ENCODE results near the gene CEACAM18. TPM values are rescaled to one million over a fixed set of nuclear protein-coding genes. Genes with fewer than 3 reads are reported as not detected.

CEACAM18 gene
- polyA plus RNA-seq, 5 donors: not detected

DNA sequence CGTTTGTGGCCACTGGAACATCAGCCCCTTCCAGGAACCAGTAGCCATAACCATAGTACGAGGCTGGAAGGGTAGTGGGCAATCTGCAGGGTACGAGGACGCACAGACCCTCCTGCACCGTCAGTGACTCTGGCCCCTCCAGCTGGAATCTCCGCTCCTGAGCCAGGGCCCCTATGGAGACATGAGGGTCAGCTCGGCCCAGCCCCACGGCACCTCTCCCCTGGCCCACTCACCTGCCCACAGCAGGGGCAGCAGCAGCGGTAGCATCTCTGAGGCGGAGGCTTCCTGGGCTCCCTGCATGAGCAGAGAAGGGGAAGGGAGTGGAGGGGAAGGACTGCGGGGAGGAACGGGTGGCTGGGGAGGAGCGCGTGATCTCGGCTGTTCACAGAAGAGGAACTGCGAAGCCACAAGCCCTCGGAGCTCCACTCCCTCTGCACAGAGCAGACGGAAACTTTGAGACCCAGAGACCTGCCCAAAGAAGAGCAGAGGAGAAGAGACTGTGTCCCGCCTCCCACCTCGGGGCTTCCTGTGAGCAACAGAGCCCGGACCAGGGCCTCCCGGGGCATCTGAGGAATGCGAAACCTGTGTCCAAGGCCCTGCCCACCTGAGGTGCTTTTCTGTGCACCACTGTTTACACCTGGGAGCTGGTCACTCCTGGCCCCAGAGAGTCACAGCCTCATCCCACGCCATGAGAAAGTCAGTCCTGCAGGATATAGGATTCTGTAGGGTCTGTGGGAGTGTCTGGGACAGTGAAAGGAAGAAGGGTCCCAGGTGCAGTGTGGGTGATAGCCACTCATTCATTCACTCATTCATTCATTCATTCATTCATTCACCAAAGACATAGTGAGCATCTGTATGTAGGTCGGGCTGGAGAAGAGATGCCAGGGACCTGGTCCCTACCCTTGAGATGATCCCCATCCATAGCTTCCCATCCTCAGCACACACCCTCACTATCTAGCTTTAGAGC is 53.3 kb downstream of the CEACAM18 start, which contains the start of gene SIGLEC6:
SIGLEC6 (minus strand) TSS at position 322 of the 967 bp plus-strand sequence; CDS start at position 300, 22 bp downstream.
- peak in 1 of 2 donors; percentile 2 for DNase-seq

DNA sequence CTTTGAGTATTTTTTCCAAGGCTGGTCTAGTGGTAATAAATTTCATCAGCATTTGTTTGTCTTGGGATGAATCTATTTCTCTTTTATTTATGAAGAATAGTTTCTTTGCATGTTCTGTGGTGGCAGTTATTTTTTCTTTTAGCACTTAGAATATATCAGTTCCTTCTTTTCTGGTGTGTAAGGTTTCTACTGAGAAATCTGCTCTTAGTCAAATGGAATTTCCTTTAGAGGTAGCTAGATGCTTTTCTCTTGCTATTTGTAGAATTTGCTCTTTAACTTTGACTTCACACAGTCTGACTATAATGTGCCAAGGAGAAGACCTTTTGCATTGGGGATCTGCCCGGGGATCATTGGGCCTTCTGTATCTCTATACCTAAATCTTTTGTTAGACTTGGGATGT is 57.2 kb downstream of the CEACAM18 start:
- DNase-seq: no peak

DNA sequence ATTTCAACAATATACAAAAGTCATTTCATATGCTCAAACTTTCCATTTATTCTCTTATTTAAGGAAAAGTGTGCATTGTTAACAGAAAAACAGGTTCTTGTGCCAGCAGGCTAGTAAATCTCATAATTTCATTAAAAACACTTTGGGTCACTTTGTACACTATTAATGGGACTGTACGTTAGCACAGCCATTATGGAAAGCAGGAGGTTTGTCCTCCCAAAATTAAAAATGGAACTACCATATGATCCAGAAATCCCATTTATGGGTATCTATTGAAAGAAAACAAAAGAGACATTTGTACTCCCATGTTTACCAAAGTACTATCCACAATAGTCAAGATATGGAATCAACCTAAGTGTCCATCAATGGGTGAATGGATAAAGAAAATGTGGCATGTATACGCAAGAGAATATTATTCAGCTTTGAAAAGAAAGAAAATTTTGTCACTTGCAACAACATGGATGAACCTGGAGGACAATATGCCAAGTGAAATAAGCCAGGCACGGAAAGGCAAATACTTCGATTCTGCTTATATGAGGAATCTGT is 61.6 kb downstream of the CEACAM18 start:
- DNase-seq: no peak

Other genes starting within 250 kb of the CEACAM18 start
- gene SIGLECL1, start 227.5 kb upstream of the CEACAM18 start, polyA plus RNA-seq (ENCODE audit: insufficient read depth in 1 of 5, insufficient read length in 5 of 5, low replicate concordance in 1 of 5): not detected
- gene IGLON5, start 166.9 kb upstream of the CEACAM18 start, polyA plus RNA-seq (ENCODE audit: insufficient read depth in 1 of 5, insufficient read length in 5 of 5, low replicate concordance in 1 of 5): 1 to 10 TPM in 4 of 5 donors, under 1 TPM in 1; 0.63 to 2.5 (median 2.1) TPM
- gene VSIG10L, start 136.4 kb upstream of the CEACAM18 start, polyA plus RNA-seq (ENCODE audit: insufficient read depth in 1 of 5, insufficient read length in 5 of 5, low replicate concordance in 1 of 5): 1 to 10 TPM; 3.2 to 5.3 (median 3.8) TPM
- 10 to 100 TPM; 37.7 to 56.2 (median 43.0) TPM for gene ETFB, start 112.2 kb upstream of the CEACAM18 start, polyA plus RNA-seq (ENCODE audit: insufficient read depth in 1 of 5, insufficient read length in 5 of 5, low replicate concordance in 1 of 5)
- 1 to 10 TPM in 4 of 5 donors, under 1 TPM in 1; 0.83 to 2.2 (median 1.6) TPM for gene CLDND2, start 109.5 kb upstream of the CEACAM18 start, polyA plus RNA-seq (ENCODE audit: insufficient read depth in 1 of 5, insufficient read length in 5 of 5, low replicate concordance in 1 of 5)
- 1 to 10 TPM; 3.2 to 8.0 (median 5.7) TPM for gene NKG7, start 105.9 kb upstream of the CEACAM18 start, polyA plus RNA-seq (ENCODE audit: insufficient read depth in 1 of 5, insufficient read length in 5 of 5, low replicate concordance in 1 of 5)
- not detected for gene LIM2, start 90.6 kb upstream of the CEACAM18 start, polyA plus RNA-seq (ENCODE audit: insufficient read depth in 1 of 5, insufficient read length in 5 of 5, low replicate concordance in 1 of 5)
- under 1 TPM; 0.12 to 0.28 (median 0.23) TPM for gene C19orf84, start 87.9 kb upstream of the CEACAM18 start, polyA plus RNA-seq (ENCODE audit: insufficient read depth in 1 of 5, insufficient read length in 5 of 5, low replicate concordance in 1 of 5)
- 1 to 10 TPM in 4 of 5 donors, under 1 TPM in 1; 0.91 to 1.7 (median 1.4) TPM for gene SIGLEC10, start 60.9 kb upstream of the CEACAM18 start, polyA plus RNA-seq (ENCODE audit: insufficient read depth in 1 of 5, insufficient read length in 5 of 5, low replicate concordance in 1 of 5)
- under 1 TPM in 2 of 5 donors, not detected in 3; 0.05 to 0.06 TPM for gene SIGLEC8, start 20.1 kb upstream of the CEACAM18 start, polyA plus RNA-seq (ENCODE audit: insufficient read depth in 1 of 5, insufficient read length in 5 of 5, low replicate concordance in 1 of 5)
- under 1 TPM in 2 of 5 donors, not detected in 3; 0.28 to 0.49 TPM for gene SIGLEC12, start 23.3 kb downstream of the CEACAM18 start, polyA plus RNA-seq (ENCODE audit: insufficient read depth in 1 of 5, insufficient read length in 5 of 5, low replicate concordance in 1 of 5)
- gene SIGLEC6, start 53.1 kb downstream of the CEACAM18 start, polyA plus RNA-seq (ENCODE audit: insufficient read depth in 1 of 5, insufficient read length in 5 of 5, low replicate concordance in 1 of 5): under 1 TPM in 4 of 5 donors, not detected in 1; 0.13 to 0.32 (median 0.23) TPM
- gene ZNF175, start 92.7 kb downstream of the CEACAM18 start, polyA plus RNA-seq (ENCODE audit: insufficient read depth in 1 of 5, insufficient read length in 5 of 5, low replicate concordance in 1 of 5): 10 to 100 TPM; 11.1 to 22.4 (median 19.3) TPM
- 1 to 10 TPM in 1 of 5 donors, under 1 TPM in 3, not detected in 1; 0.31 to 1.2 (median 0.50) TPM for gene SIGLEC5, start 151.9 kb downstream of the CEACAM18 start, polyA plus RNA-seq (ENCODE audit: insufficient read depth in 1 of 5, insufficient read length in 5 of 5, low replicate concordance in 1 of 5)
- gene SIGLEC14, start 168.3 kb downstream of the CEACAM18 start, polyA plus RNA-seq (ENCODE audit: insufficient read depth in 1 of 5, insufficient read length in 5 of 5, low replicate concordance in 1 of 5): 1 to 10 TPM in 4 of 5 donors, under 1 TPM in 1; 0.90 to 3.0 (median 2.2) TPM
- 10 to 100 TPM; 14.7 to 21.7 (median 20.5) TPM for gene SPACA6, start 214.8 kb downstream of the CEACAM18 start, polyA plus RNA-seq (ENCODE audit: insufficient read depth in 1 of 5, insufficient read length in 5 of 5, low replicate concordance in 1 of 5)
- 1 to 10 TPM in 1 of 5 donors, under 1 TPM in 4; 0.20 to 1.4 (median 0.36) TPM for gene HAS1, start 245.5 kb downstream of the CEACAM18 start, polyA plus RNA-seq (ENCODE audit: insufficient read depth in 1 of 5, insufficient read length in 5 of 5, low replicate concordance in 1 of 5)